ENCODE results near the gene INSIG2. TPM values are rescaled to one million over a fixed set of nuclear protein-coding genes. Genes with fewer than 3 reads are reported as not detected.

Gene INSIG2
- total RNA-seq, 1 donor from 2014 or later, result 25.6 TPM

GRCh38 chr2:118094503-118094902 lies 6.2 kb downstream of the INSIG2 start:
- Histone ChIP-seq H3K4me1 (peaks cover 39% of the 10 kb centered on the region), H3K4me3 (no peak overlapping the region), H3K9me3 (no peaks in the 10 kb centered on the region), H3K27ac (no peak overlapping the region), H3K27me3 (ENCODE audit: low read depth) (no peaks in the 10 kb centered on the region), H3K36me3 (peaks cover 9% of the 10 kb centered on the region)
- no peak for ATAC-seq
- no peak for TF ChIP-seq CTCF (IDR thresholded peaks at IDR 0.05)
- no peak for DNase-seq
- intact Hi-C loops (cut with DNase I), result no loop called here

- no peaks in the 10 kb centered on the region for H3K9me3 ChIP-seq
- no peak overlapping the region for H3K4me3 ChIP-seq
- intact Hi-C loops (cut with DNase I), result no loop called here
- peaks cover 9% of the 10 kb centered on the region for H3K36me3 ChIP-seq
- DNase-seq (no peak), ATAC-seq (no peak)
- TF ChIP-seq CTCF (IDR thresholded peaks at IDR 0.05), result no peak
- no peaks in the 10 kb centered on the region for H3K27me3 ChIP-seq (ENCODE audit: low read depth)
- H3K4me1 ChIP-seq, result peaks cover 30% of the 10 kb centered on the region
- no peak overlapping the region for H3K27ac ChIP-seq
Observed at GRCh38 chr2:118095610-118096009, 7.3 kb downstream of the INSIG2 start.

- intact Hi-C loops (cut with DNase I), result no loop called here
- H3K9me3 ChIP-seq, result no peaks in the 10 kb centered on the region
- H3K4me1 ChIP-seq, result peaks cover 17% of the 10 kb centered on the region
- DNase-seq, result no peak
- no peaks in the 10 kb centered on the region for H3K27me3 ChIP-seq (ENCODE audit: low read depth)
- peaks cover 28% of the 10 kb centered on the region for H3K36me3 ChIP-seq
- ATAC-seq, result peak in 1 of 2 donors; percentile 48
- TF ChIP-seq CTCF (IDR thresholded peaks at IDR 0.05), result no peak
- H3K27ac ChIP-seq, result no peak overlapping the region
- H3K4me3 ChIP-seq, result no peak overlapping the region
Observed at GRCh38 chr2:118097657-118098056, 9.4 kb downstream of the INSIG2 start.

GRCh38 chr2:118098307-118099030 lies 10.2 kb downstream of the INSIG2 start:
- no peak for DNase-seq

GRCh38 chr2:118102433-118103082 lies 14.3 kb downstream of the INSIG2 start:
- H3K36me3 ChIP-seq, result peaks cover 49% of the 10 kb centered on the region
- H3K27me3 ChIP-seq (ENCODE audit: low read depth), result no peaks in the 10 kb centered on the region
- DNase-seq (no peak), ATAC-seq (no peak)
- peaks cover 15% of the 10 kb centered on the region for H3K4me1 ChIP-seq
- no peaks in the 10 kb centered on the region for H3K9me3 ChIP-seq
- no peak overlapping the region for H3K4me3 ChIP-seq
- H3K27ac ChIP-seq, result no peak overlapping the region
- intact Hi-C loops (cut with DNase I), result no loop called here
- no peak for TF ChIP-seq CTCF (IDR thresholded peaks at IDR 0.05)

More at GRCh38 chr2:118098307-118099030, 10.2 kb downstream of the INSIG2 start:
- Histone ChIP-seq H3K9me3 (no peaks in the 10 kb centered on the region), H3K27me3 (ENCODE audit: low read depth) (no peaks in the 10 kb centered on the region), H3K27ac (no peak overlapping the region), H3K36me3 (peaks cover 33% of the 10 kb centered on the region), H3K4me3 (no peak overlapping the region), H3K4me1 (peaks cover 17% of the 10 kb centered on the region)
- no peak for TF ChIP-seq CTCF (IDR thresholded peaks at IDR 0.05)
- intact Hi-C loops (cut with DNase I), result no loop called here
- no peak for ATAC-seq

All from lower lobe of right lung (tissue), 2 donors.